Stimulated activated CD8-positive, alpha-beta memory T cell treated with anti-CD3 and anti-CD28 coated beads, Interleukin-15, amount 100 ng/mL, for 48 hours (primary cell): ENCODE measurements around the gene RNF113A.
"Not testable (repeated sequence)": the region's sequence is repeated elsewhere in the genome, so short reads cannot be mapped to it uniquely, and the experiment has no call there.

Experiments
- DNase-seq, 2 donors: peaks; one replicate each; pipeline ENCODE4 v3.0.0-alpha.2; 2020; ENCODE audit warnings: low read depth in 2 of 2

The RNF113A gene

DNA sequence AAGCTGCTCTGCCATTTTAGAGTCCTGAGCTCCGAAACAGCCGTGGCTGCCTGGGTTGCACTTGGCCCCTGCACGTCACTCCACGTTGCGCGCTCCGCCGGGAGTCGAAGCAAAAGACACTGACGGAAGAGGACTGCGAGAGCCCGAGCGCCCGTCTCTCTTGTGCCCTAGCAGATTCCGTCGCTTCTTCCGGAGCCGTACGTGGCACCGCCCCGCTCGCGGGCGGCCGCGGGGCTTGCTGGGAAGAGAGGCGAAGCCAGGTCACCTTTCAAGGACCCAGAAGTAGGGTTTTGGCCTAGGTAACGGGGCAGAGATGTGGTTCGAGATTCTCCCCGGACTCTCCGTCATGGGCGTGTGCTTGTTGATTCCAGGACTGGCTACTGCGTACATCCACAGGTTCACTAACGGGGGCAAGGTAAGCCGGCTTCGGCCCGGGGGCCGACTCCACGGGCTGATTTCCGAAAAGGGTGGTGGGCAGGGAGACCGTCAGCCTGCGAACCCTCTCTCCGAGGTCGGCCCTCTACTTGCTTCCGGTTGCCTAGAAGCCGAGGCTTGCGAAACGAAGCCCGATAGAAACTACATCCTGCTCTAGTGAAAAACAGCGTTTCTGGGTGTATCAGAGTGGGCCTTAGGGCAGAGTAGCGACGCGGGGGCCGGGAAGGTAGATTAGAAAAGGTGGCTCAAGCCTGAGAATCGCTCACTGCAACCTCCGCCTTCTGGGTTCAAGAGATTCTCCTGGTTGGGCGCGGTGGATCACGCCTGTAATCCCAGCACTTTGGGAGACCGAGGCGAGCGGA, at the start of gene RNF113A, which contains the start of gene NDUFA1:
RNF113A (minus strand) TSS at position 135 of the 797 bp plus-strand sequence; CDS start at position 15, 120 bp downstream.
NDUFA1 (plus strand) TSS at position 234 of the 797 bp plus-strand sequence; CDS start at position 314, 80 bp downstream.
- DNase-seq: peak; percentile 76 to 79

- DNase-seq: no peak
Measured at GRCh38 chrX:119919835-119920585, 48.5 kb upstream of the RNF113A start.

DNA sequence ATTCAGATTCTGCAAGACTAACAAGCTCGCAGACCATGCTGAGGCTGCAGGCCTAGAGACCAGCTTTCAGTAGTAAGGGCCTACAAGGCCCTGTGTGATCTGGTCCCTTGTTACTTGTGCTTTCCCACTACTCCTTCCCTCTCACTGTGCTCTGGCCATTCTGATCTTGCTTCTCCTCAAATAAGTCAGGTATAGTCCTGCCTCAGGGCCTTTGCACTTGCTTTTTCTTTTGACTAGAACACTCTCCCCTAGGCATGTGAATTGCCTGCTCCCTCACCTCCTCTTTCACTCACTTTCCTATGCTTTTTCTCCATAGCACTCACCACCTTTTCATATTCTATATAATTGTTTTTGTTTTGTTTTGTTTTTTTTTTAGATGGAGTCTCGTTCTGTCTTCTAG, 46.3 kb upstream of the RNF113A start:
- no peak for DNase-seq

DNA sequence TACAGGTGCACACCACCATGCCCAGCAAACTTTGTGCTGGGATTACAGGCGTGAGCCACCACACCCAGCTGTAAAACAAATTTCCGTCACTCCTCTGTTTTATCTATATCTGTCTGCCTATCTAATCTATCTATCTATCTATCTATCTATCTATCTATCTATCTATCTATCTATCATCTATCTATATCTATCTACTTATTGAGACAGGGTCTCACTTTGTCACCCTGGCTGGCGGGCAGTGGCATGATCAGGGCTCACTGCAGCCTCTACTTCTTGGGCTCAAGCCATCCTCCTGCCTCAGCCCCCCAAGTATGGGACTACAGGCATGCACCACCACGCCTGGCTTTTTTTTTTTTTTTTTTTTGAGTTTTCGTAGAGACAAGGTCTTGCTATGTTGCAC, 44.8 kb upstream of the RNF113A start:
- no peak for DNase-seq

DNA sequence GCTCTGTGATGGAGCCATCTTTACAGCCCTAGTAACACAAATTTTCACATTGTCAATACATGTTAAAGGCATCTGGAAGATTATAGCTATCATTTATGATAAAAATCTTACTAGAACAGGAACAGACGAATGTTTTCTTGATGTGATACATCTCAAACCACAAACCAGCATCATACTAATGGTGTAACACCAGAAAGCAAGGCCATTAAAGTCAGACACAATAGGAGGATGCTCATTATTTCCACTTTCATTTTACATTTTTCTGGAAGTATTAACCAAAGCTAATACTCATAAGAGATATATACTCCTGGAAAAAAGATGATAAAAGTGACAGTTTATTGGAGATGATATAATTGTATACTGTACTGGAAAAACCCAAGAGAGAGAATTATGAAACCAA, 29.4 kb upstream of the RNF113A start:
- no peak for DNase-seq

DNA sequence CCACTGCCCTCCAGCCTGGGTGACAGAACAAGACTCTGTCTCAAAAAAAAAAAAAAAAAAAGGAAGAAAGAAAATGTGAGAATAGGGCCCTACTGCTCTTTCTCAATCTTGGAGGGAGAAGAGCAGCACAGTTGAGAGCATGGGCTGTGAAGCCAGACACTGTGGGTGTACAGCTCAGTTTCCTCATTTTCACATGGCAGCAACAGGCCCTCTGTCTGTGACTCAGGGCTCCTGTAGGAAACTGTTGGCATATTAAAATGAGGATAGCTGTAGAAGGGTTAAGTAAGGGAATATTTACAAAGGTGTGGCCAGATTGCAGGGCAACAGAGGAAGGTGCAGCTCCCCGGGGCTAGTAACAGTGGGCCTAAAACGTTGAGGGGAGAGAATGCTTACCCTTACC, 27.6 kb upstream of the RNF113A start:
- DNase-seq: no peak

DNA sequence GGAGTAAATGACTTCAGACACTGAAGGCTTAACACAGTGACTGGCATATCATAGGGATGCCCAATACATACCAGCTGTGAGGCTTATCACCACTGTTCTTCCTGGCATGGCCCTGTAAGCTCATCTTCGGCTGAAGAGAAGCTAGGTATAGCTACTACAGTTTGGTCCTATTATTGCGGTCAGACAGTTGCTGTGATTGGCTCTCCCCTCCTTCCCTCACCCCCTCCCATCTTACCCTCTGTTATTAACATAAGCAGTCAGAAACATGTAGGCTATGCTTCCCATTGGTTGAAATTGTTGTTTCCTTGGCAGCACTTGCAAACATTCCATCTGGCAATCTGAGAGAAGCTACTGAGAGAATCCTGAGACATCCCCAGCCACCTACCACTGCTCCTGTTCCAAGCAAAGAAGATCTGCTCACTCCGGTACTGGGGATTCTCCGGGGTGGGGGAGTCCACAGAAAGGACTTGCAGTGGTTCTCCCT, 24.4 kb upstream of the RNF113A start, which contains the start of gene AKAP14:
AKAP14 (plus strand) TSS at position 51 of the 484 bp plus-strand sequence. CDS start 7,331 bp downstream, outside the sequence.
- DNase-seq: no peak

DNA sequence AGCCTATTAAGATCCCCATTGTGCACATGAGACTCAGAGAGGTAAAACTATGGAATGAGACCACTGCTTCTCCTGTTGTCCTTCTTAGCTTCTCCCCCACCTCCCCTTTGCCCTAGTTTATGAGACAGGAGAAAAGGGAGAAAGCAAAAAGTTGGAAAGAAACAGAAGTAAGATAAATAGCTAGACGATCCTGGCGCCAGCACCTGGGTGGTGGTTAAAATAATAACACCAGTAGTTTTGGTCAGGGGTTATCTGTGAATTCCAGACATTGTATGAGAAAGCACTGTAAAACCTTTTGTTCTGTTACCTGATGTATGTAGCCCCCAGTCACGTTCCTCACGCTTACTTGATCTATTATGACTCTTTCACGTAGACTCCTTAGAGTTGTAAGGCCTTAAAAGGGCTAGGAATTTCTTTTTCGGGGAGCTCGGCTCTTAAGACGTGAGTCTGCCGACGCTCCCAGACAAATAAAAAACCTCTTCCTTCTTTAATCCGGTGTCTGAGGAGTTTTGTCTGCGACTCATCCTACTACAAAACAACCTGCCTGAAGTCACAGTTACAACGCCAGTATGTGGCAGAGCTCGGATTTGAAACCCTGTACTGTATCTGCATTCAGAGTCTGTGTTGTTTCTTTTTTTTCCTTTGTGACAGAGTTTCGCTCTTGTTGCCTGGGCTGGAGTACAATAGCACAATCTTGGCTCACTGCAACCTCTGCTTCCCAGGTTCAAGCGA, 20.6 kb upstream of the RNF113A start:
- DNase-seq: not testable (repeated sequence)

DNA sequence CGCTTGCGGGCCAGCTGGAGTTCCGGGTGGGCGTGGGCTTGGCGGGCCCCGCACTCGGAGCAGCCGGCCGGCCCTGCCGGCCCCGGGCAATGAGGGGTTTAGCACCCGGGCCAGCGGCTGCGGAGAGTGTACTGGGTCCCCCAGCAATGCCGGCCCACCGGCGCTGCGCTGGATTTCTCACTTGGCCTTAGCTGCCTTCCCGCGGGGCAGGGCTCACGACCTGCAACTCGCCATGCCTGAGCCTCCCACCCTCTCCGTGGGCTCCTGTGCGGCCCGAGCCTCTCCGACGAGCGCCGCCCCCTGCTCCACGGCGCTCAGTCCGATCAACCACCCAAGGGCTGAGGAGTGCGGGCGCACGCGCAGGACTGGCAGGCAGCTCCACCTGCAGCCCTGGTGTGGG, 19.1 kb upstream of the RNF113A start:
- not testable (repeated sequence) for DNase-seq

GRCh38 chrX:119887721-119888425, 16.3 kb upstream of the RNF113A start:
- peak in 1 of 2 donors; percentile 30 for DNase-seq

DNA sequence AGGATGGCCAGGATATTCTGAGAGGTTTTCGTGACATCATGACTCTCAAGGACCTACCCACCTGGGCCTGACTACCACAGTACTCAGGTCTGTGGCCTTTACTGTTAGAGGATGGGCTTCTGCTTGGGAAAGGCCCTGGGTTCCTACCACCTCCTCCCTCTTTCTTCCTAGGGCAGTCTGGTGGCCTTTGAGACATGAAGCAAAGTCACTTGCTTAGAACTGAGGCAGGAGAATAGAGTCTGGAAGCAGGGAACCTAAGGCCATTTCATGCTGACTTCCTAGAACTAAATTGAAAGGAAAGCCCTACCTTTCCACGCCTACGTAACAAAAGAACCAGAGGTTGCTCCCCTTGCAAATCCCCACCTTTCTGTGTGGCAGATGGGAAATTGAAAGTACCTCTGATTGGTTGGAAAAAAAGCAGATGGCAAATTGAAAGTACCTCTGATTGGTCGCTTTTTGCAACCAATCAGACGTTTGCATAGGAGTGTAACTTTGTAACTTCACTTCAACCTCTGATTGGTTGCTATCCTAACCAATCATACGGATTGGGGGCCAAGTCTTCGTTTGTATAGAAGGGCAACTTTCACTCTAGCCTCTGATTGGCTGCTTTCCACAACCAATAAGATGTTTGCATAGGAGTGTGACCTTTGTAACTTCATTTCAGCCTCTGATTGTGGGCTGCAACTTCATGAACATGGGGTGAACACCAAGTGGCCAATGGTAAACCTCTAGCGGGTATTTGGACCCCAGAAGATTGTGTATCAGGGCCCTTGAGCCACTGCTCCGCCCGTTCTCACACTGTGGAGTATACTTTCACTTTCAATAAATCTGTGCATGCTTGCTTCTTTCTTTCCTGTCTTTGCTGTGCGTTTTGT, 14.3 kb upstream of the RNF113A start:
- no peak for DNase-seq

GRCh38 chrX:119880552-119881437, 9.3 kb upstream of the RNF113A start:
- no peak for DNase-seq

DNA sequence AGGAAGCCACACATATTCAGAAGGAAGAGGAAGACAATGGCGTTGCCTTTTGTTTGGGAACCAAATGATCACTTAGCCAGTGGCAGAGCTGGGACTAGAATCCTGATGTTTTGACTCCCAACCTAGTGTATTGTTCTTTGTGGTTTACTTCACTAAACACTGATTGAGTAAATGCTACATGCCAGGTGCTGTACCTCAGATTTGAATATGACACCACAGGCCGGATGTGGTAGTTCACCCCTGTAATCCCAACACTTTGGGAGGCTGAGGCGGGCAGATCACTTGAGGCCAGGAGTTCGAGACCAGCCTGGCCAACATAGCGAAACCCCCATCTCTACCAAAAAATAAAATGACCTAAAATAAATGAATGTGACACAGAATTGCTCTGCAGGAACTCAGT, 8.5 kb upstream of the RNF113A start:
- DNase-seq: no peak

- DNase-seq: no peak
Measured at GRCh38 chrX:119878740-119879139, 7.2 kb upstream of the RNF113A start.

DNA sequence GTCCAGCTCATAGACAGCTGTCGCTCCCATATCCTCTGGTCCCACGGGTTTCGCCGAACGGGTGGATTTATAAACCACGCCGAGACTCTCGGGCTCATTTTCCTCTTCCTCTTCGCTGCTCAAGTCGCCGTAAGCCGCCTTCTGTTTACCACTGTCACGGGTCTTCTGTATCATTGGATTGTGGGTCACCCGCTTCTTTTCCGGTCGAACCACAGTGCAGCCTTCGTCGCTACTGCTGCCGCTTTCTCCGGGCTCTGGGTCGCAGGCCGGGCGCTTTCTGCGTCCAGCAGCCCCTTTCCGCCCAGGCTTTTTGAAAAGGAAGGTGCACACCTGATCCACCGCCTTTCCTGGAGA, 311 bp downstream of the RNF113A start:
- DNase-seq: peak in 1 of 2 donors; percentile 4

DNA sequence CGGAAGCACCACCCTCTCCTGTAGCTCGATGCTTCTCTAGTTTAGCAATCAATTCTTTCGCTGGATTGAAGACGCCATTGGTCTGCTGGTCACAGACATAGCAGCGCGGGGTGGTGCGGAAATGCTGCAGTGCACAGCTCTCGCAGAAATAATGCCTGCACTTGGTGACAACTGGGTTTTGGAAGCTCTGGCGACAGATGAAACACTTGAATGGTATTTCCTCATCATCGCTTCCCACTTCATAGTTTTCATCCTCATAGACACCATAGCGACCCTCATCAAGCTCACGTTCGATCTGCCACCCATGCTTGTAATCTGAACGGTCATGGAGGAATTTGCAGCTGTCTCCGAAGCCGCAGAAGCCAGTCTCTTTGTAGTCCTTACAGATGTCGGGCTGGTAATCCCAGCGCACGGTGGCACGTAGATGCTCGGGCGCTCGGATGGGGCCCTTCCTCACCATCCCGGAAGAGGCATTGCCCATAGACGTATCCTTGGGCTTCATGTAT, 854 bp downstream of the RNF113A start:
- DNase-seq: peak; percentile 5 to 10

GRCh38 chrX:119853444-119853843, 18.1 kb downstream of the RNF113A start:
- DNase-seq: no peak

GRCh38 chrX:119852382-119853353, 18.9 kb downstream of the RNF113A start, which contains the start of gene UPF3B:
UPF3B (minus strand) TSS chrX:119852963; CDS start chrX:119852928, 35 bp downstream.
- peak; percentile 85 to 89 for DNase-seq
